Measurements from ENCODE around the gene ENPP3.

ENPP3 gene

GRCh38 chr6:131727868-131728267 lies 90.8 kb downstream of the ENPP3 start:
- TF ChIP-seq, protein P1, sequence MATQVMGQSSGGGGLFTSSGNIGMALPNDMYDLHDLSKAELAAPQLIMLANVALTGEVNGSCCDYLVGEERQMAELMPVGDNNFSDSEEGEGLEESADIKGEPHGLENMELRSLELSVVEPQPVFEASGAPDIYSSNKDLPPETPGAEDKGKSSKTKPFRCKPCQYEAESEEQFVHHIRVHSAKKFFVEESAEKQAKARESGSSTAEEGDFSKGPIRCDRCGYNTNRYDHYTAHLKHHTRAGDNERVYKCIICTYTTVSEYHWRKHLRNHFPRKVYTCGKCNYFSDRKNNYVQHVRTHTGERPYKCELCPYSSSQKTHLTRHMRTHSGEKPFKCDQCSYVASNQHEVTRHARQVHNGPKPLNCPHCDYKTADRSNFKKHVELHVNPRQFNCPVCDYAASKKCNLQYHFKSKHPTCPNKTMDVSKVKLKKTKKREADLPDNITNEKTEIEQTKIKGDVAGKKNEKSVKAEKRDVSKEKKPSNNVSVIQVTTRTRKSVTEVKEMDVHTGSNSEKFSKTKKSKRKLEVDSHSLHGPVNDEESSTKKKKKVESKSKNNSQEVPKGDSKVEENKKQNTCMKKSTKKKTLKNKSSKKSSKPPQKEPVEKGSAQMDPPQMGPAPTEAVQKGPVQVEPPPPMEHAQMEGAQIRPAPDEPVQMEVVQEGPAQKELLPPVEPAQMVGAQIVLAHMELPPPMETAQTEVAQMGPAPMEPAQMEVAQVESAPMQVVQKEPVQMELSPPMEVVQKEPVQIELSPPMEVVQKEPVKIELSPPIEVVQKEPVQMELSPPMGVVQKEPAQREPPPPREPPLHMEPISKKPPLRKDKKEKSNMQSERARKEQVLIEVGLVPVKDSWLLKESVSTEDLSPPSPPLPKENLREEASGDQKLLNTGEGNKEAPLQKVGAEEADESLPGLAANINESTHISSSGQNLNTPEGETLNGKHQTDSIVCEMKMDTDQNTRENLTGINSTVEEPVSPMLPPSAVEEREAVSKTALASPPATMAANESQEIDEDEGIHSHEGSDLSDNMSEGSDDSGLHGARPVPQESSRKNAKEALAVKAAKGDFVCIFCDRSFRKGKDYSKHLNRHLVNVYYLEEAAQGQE (IDR thresholded peaks at IDR 0.05; ENCODE audit: insufficient read depth in 1 of 2, low read depth in 2 of 2, low read length in 2 of 2) = no peak
- TF ChIP-seq FOXP2 (optimal IDR thresholded peaks at IDR 0.05; ENCODE audit: borderline replicate concordance, extremely low read depth, extremely low read length, insufficient read depth) (no peak), POLR2AphosphoS5 (IDR thresholded peaks at IDR 0.05; ENCODE audit: low read depth, low read length) (no peak), TAF1 (IDR thresholded peaks at IDR 0.05; ENCODE audit: borderline replicate concordance, insufficient read depth, low read length) (no peak), SIN3A (IDR thresholded peaks at IDR 0.05; ENCODE audit: borderline replicate concordance, insufficient read depth, low read length) (no peak)

DNA sequence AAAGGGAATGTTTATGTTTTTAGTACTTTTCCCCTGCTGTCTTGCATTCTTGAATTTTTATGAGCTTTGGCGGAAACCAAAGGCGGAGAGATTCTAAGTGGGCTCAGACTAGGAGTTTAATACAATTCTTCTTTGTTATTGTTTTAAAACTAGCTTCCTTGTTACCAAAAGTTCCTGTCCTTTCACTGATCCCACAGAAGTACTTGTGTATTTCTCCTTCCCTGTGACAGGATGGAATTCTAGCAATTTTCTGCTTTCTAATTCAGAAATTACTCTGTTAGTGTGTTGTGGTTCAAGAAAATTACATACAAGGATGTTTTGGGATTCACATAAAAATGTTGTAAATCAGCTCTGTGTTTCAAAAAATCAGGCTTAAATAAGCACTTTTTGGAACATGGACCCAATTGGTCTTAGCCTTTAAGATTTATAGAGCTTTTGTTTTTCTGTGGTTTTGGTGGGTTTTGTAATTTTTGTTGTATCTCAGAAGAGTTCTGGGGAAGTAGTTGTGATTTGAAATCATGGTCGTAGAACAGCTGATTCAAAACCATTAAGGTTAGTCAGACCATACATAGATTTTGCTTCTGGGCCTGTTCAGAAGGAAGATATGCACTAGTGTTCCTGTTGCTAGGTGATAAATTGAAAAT lies 91.3 kb downstream of the ENPP3 start:
- TF ChIP-seq, protein P1 (IDR thresholded peaks at IDR 0.05; ENCODE audit: insufficient read depth in 1 of 2, low read depth in 2 of 2, low read length in 2 of 2) = no peak
- TF ChIP-seq POLR2AphosphoS5 (IDR thresholded peaks at IDR 0.05; ENCODE audit: low read depth, low read length) (no peak), FOXP2 (optimal IDR thresholded peaks at IDR 0.05; ENCODE audit: borderline replicate concordance, extremely low read depth, extremely low read length, insufficient read depth) (no peak), TAF1 (IDR thresholded peaks at IDR 0.05; ENCODE audit: borderline replicate concordance, insufficient read depth, low read length) (no peak), SIN3A (IDR thresholded peaks at IDR 0.05; ENCODE audit: borderline replicate concordance, insufficient read depth, low read length) (no peak)

GRCh38 chr6:131729550-131729949 lies 92.4 kb downstream of the ENPP3 start:
- TF ChIP-seq POLR2AphosphoS5 (IDR thresholded peaks at IDR 0.05; ENCODE audit: low read depth, low read length) (no peak), TAF1 (IDR thresholded peaks at IDR 0.05; ENCODE audit: borderline replicate concordance, insufficient read depth, low read length) (no peak), SIN3A (IDR thresholded peaks at IDR 0.05; ENCODE audit: borderline replicate concordance, insufficient read depth, low read length) (no peak), FOXP2 (optimal IDR thresholded peaks at IDR 0.05; ENCODE audit: borderline replicate concordance, extremely low read depth, extremely low read length, insufficient read depth) (no peak)
- TF ChIP-seq, protein P1 (IDR thresholded peaks at IDR 0.05; ENCODE audit: insufficient read depth in 1 of 2, low read depth in 2 of 2, low read length in 2 of 2) = no peak

DNA sequence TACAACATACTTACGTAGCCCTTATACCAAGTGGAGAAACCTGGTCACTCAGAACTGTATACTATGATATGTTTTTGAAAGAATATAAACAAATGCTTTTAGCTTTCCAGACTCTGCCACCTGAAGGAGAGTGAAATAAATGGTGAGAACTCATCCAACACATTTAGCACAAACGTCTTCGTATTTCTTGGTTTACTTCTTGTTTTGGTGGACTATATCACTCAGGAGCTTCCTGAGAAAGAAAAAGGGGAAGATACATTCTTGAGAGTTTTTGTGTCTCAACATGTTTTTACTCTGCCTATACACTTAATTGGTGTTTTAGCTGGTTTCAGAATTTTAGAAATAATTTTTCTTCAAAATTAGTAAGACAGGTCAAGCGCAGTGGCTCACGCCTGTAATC lies 93.2 kb downstream of the ENPP3 start:
- TF ChIP-seq TAF1 (IDR thresholded peaks at IDR 0.05; ENCODE audit: borderline replicate concordance, insufficient read depth, low read length) = no peak
- TF ChIP-seq POLR2AphosphoS5 (IDR thresholded peaks at IDR 0.05; ENCODE audit: low read depth, low read length) = no peak
- TF ChIP-seq FOXP2 (optimal IDR thresholded peaks at IDR 0.05; ENCODE audit: borderline replicate concordance, extremely low read depth, extremely low read length, insufficient read depth) = no peak
- TF ChIP-seq, protein P1 (IDR thresholded peaks at IDR 0.05; ENCODE audit: insufficient read depth in 1 of 2, low read depth in 2 of 2, low read length in 2 of 2) = no peak
- TF ChIP-seq SIN3A (IDR thresholded peaks at IDR 0.05; ENCODE audit: borderline replicate concordance, insufficient read depth, low read length) = no peak
